ENCODE results near the gene PRDM16. TPM values are rescaled to one million over a fixed set of nuclear protein-coding genes. Genes with fewer than 3 reads are reported as not detected.

Gene PRDM16
- total and polyA plus RNA-seq, 2 of the 4 experiments (the other 2 are of a cell fraction) = 0.02 TPM; not detected in 1

DNA sequence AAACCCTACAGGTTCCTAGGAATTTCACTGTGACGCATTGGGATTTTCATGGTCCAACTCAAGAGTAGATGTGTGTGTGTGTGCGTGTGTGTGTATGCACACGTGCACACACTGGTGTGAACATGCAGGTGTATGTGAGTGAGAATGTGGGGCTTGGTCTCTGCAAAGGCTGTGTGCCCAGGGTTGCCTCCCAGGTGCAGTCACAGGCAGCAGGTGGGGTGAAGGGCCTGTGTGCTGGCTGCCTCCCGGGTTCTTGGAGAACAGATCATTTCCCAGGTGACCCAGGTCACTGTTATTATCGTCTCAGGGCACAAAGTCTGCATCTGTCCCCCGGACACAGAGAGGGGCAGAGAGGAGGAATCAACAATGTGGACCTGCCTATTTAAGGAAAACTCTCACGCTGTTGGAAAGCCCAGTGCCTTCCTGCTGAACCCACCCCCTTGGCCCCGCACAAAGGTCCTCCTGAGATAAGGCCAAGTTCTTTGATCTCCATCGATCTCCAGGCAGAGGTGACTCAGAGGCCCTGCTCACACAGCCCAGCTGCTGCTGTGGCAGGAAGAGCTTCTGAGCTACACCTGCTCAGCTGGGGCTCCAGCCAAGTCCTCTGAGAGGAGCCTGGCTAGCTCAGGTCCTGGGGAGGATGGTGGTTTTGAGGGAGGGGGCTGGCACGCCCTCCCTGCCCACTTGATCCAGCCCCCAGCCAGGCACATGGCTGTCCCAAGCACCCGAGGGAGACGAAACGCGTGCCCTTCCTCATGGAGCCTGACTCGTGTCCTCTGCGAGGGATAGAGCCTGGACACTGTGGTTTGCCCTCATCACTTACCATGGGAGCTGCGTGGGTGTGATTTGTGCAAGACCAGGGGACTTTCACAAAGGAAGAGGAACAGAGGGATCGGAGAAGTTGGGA is 251.5 kb downstream of the PRDM16 start:
- H4K91ac ChIP-seq (ENCODE audit: insufficient read depth, low read depth, low read length) = no peak overlapping the region
- H4K5ac ChIP-seq (ENCODE audit: low read depth, low read length) = no peak overlapping the region
- ATAC-seq (ENCODE audit: low read depth) (no peak), DNase-seq (peak; percentile 25)
- no peak overlapping the region for H3K18ac ChIP-seq (ENCODE audit: low read depth, low read length)
- H3K79me1 ChIP-seq (ENCODE audit: low read depth in 1 of 2, low read length in 2 of 2) = no peaks in the 10 kb centered on the region
- no peak overlapping the region for H3K4me2 ChIP-seq (ENCODE audit: low read depth, low read length)
- no peaks in the 10 kb centered on the region; the same call in 1 of the 2 replicates for H3K4me1 ChIP-seq (ENCODE audit: control insufficient read depth, insufficient read depth, low read length)
- H3K27ac ChIP-seq (ENCODE audit: insufficient read depth, low read length) = no peak overlapping the region
- H3K56ac ChIP-seq (ENCODE audit: extremely low read depth, insufficient read depth, low read length) = no peak overlapping the region
- no peak overlapping the region for H3K4ac ChIP-seq (ENCODE audit: low read depth, low read length)
- H2BK20ac ChIP-seq (ENCODE audit: low read depth, low read length) = no peak overlapping the region
- dilution Hi-C loops (cut with HindIII; ENCODE audit: low sequenced_read_pairs, unreplicated experiment) = no loop called here
- ChIA-PET CTCF (no interaction called here), POLR2A (ENCODE audit: unreplicated experiment) (no interaction called here)
- intact Hi-C loops (cut with micrococcal nuclease) = no loop called here
- no peak overlapping the region for H2AK9ac ChIP-seq (replicated peaks; ENCODE audit: low read depth, low read length, poor library complexity)
- no peak overlapping the region for H2AFZ ChIP-seq (replicated peaks; ENCODE audit: low read length, poor library complexity)
- no peak overlapping the region for H3K23ac ChIP-seq (ENCODE audit: low read depth, low read length)
- no peaks in the 10 kb centered on the region for H3K36me3 ChIP-seq (ENCODE audit: control insufficient read depth, insufficient read depth, low read length)
- BruUV-seq (replicated peaks) = no TSS peak
- no peak overlapping the region for H2AK5ac ChIP-seq (ENCODE audit: low read depth, low read length)
- H3K14ac ChIP-seq (replicated peaks; ENCODE audit: low read depth, low read length) = no peak overlapping the region
- no peak overlapping the region for H3K4me3 ChIP-seq (ENCODE audit: insufficient read depth, low read depth, low read length)
- no peak overlapping the region for H4K8ac ChIP-seq (ENCODE audit: low read depth in 2 of 2, low read length in 2 of 2)
- H2BK120ac ChIP-seq (ENCODE audit: low read depth, low read length) = no peak overlapping the region
- in situ Hi-C loops (cut with MboI; ENCODE audit: low sequenced_read_pairs) = loop anchor here (25.0 kb wide), 1 partner anchor 908 kb away; the partner anchor contains the start of gene PEX10
- peaks cover 4% of the 10 kb centered on the region; the same call in 1 of the 2 replicates for H3K9me1 ChIP-seq (ENCODE audit: insufficient read depth, low read length)
- TF ChIP-seq CEBPB (IDR thresholded peaks at IDR 0.05; ENCODE audit: low read depth, low read length) (peak; percentile 37; the same call in 1 of the 2 replicates), NFE2L2 (IDR thresholded peaks at IDR 0.05; ENCODE audit: low read depth, low read length) (no peak)
- peaks cover 2% of the 10 kb centered on the region; the same call in 1 of the 2 replicates for H3K27me3 ChIP-seq (ENCODE audit: control insufficient read depth, insufficient read depth, low read length)
- H3K9ac ChIP-seq (ENCODE audit: low read depth, low read length) = no peak overlapping the region
- no peak overlapping the region for H2BK15ac ChIP-seq (ENCODE audit: low read depth, low read length)
- H4K20me1 ChIP-seq (ENCODE audit: insufficient read depth, low read length) = no peaks in the 10 kb centered on the region
- peaks cover under 1% of the 10 kb centered on the region; the same call in 1 of the 2 replicates for H3K9me3 ChIP-seq (ENCODE audit: control insufficient read depth, insufficient read depth, low read length)
- WGBS, 2 experiments (ENCODE audit: extremely low coverage in 2 of 2, insufficient read length in 1 of 2) = 66% methylated on average over 4 of the region's 18 CpGs; no CpG with 5 or more reads in 1 of the 2 experiments
- no peak overlapping the region for H2BK5ac ChIP-seq (ENCODE audit: low read depth, low read length, poor library complexity, severe bottlenecking)
